Panc1 (cell line): ENCODE results near the gene THSD7B. TPM values are rescaled to one million over a fixed set of nuclear protein-coding genes. Genes with fewer than 3 reads are reported as not detected.
"Not testable (repeated sequence)": the region's sequence is repeated elsewhere in the genome, so short reads cannot be mapped to it uniquely, and the experiment has no call there.

Experiments used
- ATAC-seq: fragments of 200-7000 bp; cut with Tn5 transposase; 2 replicates; pipeline ENCODE4 v1.9.1; 2020; ENCODE audit warnings: mild to moderate bottlenecking, moderate library complexity
- BruUV-seq: library from RNA; stranded (reverse); fragments of 400-500 nt; replicated peaks from 2 replicates; lab custom pipeline; 2021; lab: Mats Ljungman, UMichigan
- CTCF ChIA-PET: fragments of 300-600 bp; sonication (Branson Sonifier 250); formaldehyde crosslinking; loops from one replicate; lab custom pipeline; 2022; ENCODE audit warnings: antibody characterized with exemption; lab: Charles Lee
- POLR2A ChIA-PET: fragments of 300-600 bp; sonication (Branson Sonifier 250); formaldehyde crosslinking; loops from one replicate; lab custom pipeline; 2022; ENCODE audit warnings: antibody characterized with exemption; lab: Charles Lee
- DNase-seq: peaks from one replicate; pipeline ENCODE4 v3.0.0-alpha.2; 2010; ENCODE audit warnings: low read depth, low spot score
- H3K27ac ChIP-seq: 2 replicates; pipeline ENCODE4 v1.5.1; 2011; ENCODE audit warnings: mild to moderate bottlenecking, low read length, inconsistent platforms
- H3K27me3 ChIP-seq: fragments of 200-500 bp; sonication (Bioruptor generic); 2 replicates; pipeline ENCODE4 v1.6.0; 2014; ENCODE audit warnings: low read length, inconsistent platforms; ENCODE audit not compliant: control insufficient read depth, insufficient read depth
- H3K36me3 ChIP-seq: fragments of 200-500 bp; sonication (Bioruptor generic); 2 replicates; pipeline ENCODE4 v1.5.1; 2014; ENCODE audit warnings: inconsistent platforms, mild to moderate bottlenecking, low read length, moderate library complexity; ENCODE audit not compliant: control insufficient read depth, insufficient read depth
- H3K4me1 ChIP-seq: 2 replicates; pipeline ENCODE4 v1.5.1; 2011; ENCODE audit warnings: inconsistent platforms, mild to moderate bottlenecking, low read length, moderate library complexity; ENCODE audit not compliant: control insufficient read depth, insufficient read depth
- H3K4me3 ChIP-seq, 2 experiments: 2 replicates each; pipeline ENCODE4 v1.5.1; 2011 to 2012; ENCODE audit warnings: low read depth in 2 of 2, low read length in 2 of 2, mild to moderate bottlenecking in 2 of 2, inconsistent platforms in 1 of 2, moderate library complexity in 1 of 2
- H3K9me3 ChIP-seq: fragments of 200-500 bp; sonication (Bioruptor generic); 2 replicates; pipeline ENCODE4 v1.5.1; 2014; ENCODE audit warnings: low read depth, mild to moderate bottlenecking, inconsistent platforms, low read length, moderate library complexity; ENCODE audit not compliant: control insufficient read depth, insufficient read depth
- CTCF ChIP-seq: fragments of 450-650 bp; IDR thresholded peaks from 2 replicates; pipeline ENCODE4 v1.5.1; 2017; ENCODE audit warnings: mild to moderate bottlenecking
- POLR2AphosphoS5 ChIP-seq: IDR thresholded peaks from 2 replicates; pipeline ENCODE4 v1.6.1; 2012; ENCODE audit warnings: mild to moderate bottlenecking, low read depth, low read length, moderate library complexity
- REST ChIP-seq, 2 experiments: IDR thresholded peaks; 2 replicates each; pipeline ENCODE4 v1.6.1; 2011 to 2012; ENCODE audit warnings: low read depth in 2 of 2, control low read depth in 1 of 2, low read length in 1 of 2, mild to moderate bottlenecking in 1 of 2, moderate library complexity in 1 of 2; ENCODE audit not compliant: insufficient read depth in 1 of 2
- SIN3A ChIP-seq: IDR thresholded peaks from 2 replicates; pipeline ENCODE4 v1.6.1; 2012; ENCODE audit warnings: low read depth, mild to moderate bottlenecking, low read length, moderate library complexity, borderline replicate concordance; ENCODE audit not compliant: insufficient read depth
- TCF7L2 ChIP-seq: IDR thresholded peaks from 2 replicates; pipeline ENCODE4 v1.6.1; 2011; ENCODE audit warnings: mild to moderate bottlenecking, low read depth, low read length, inconsistent platforms
- in situ Hi-C: cut with HindIII; loops from 2 replicates; pipeline ENCODE4 v1.10.0; 2016; ENCODE audit warnings: low sequenced_read_pairs, low pct_unique_long_range_greater_than_20kb
- intact Hi-C: fragments of 100-400 bp; cut with micrococcal nuclease; formaldehyde crosslinking; loops from one replicate; pipeline ENCODE4 v1.10.0; 2022; ENCODE audit not compliant: unreplicated experiment
- total RNA-seq: library from RNA; stranded (reverse); gene quantifications from one replicate; pipeline ENCODE4 v1.2.1, GENCODE V29; 2021; ENCODE audit not compliant: unreplicated experiment

Gene THSD7B
- total RNA-seq, 1 experiment from 2014 or later, result not detected

- no peak for TF ChIP-seq SIN3A
- POLR2A ChIA-PET, result no interaction called here
- BruUV-seq, result no TSS peak
- in situ Hi-C loops, result no loop called here
- Histone ChIP-seq H3K27me3 (no peaks in the 10 kb centered on the region), H3K4me1 (no peaks in the 10 kb centered on the region), H3K36me3 (no peaks in the 10 kb centered on the region), H3K27ac (no peak overlapping the region), H3K9me3 (no peaks in the 10 kb centered on the region), H3K4me3 (no peak overlapping the region)
- DNase-seq (no peak), ATAC-seq (no peak)
- CTCF ChIA-PET, result no interaction called here
- intact Hi-C loops, result no loop called here
Observed at GRCh38 chr2:137566387-137566786, 801.0 kb downstream of the THSD7B start.

- Histone ChIP-seq H3K9me3 (no peaks in the 10 kb centered on the region), H3K4me3 (no peak overlapping the region), H3K36me3 (no peaks in the 10 kb centered on the region), H3K27me3 (no peaks in the 10 kb centered on the region), H3K27ac (no peak overlapping the region), H3K4me1 (no peaks in the 10 kb centered on the region)
- ChIA-PET POLR2A (no interaction called here), CTCF (no interaction called here)
- no peak for ATAC-seq
- no peak for DNase-seq
- BruUV-seq, result no TSS peak
- TF ChIP-seq SIN3A (no peak), REST (IDR thresholded peaks at IDR 0.05; ENCODE audit: insufficient read depth in 1 of 2, low read depth in 2 of 2, low read length in 1 of 2) (no peak), POLR2AphosphoS5 (no peak), CTCF (no peak), TCF7L2 (no peak)
- intact Hi-C loops (no loop called here), in situ Hi-C loops (no loop called here)
Observed at GRCh38 chr2:137570484-137570883, 805.1 kb downstream of the THSD7B start.

- ATAC-seq, CTCF ChIA-PET, in situ Hi-C loops, intact Hi-C loops, H3K27me3 ChIP-seq, H3K9me3 ChIP-seq, H3K4me3 ChIP-seq, POLR2A ChIA-PET, BruUV-seq, H3K36me3 ChIP-seq, DNase-seq, H3K27ac ChIP-seq, H3K4me1 ChIP-seq: not testable (repeated sequence)
Observed at GRCh38 chr2:137587834-137588233, 822.5 kb downstream of the THSD7B start.

DNA sequence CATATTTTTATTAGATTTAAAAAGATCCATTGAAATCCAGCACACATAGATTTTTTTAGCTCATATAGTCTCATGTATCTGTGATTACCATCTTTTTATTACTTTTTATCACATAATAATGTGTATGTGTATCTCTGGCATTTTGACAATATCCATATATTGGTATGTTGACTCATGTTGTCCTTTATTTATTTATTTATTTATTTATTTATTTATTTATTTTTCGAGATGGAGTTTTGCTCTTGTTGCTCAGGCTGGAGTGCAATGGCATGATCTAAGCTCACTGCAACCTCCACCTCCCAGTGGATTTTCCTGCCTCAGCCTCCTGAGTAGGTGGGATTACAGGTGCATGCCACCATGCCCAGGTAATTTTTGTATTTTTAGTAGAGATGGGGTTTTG lies 823.2 kb downstream of the THSD7B start:
- intact Hi-C loops, in situ Hi-C loops, H3K36me3 ChIP-seq, H3K27me3 ChIP-seq, BruUV-seq, H3K4me3 ChIP-seq, POLR2A ChIA-PET, H3K4me1 ChIP-seq, ATAC-seq, H3K9me3 ChIP-seq, DNase-seq, H3K27ac ChIP-seq: not testable (repeated sequence)
- CTCF ChIA-PET, result interaction anchor here (0.7 kb wide), 1 partner anchor 545 kb away, joined by 8 read pairs; no protein-coding TSS in a partner anchor
